SK-N-SH (cell line): Measurements from ENCODE around the gene TMEM106A. TPM values are rescaled to one million over a fixed set of nuclear protein-coding genes. Genes with fewer than 3 reads are reported as not detected.

ENCODE experiments used
- CTCF ChIA-PET: fragments of 300-600, 350-600 bp; formaldehyde crosslinking; extraction: SDS; loops from one replicate; lab custom pipeline; 2021; lab: Yijun Ruan, JAX
- POLR2A ChIA-PET: fragments of 350-600 bp; sonication (Branson Sonifier 250); formaldehyde crosslinking; extraction: SDS; loops from one replicate; lab custom pipeline; 2020; ENCODE audit warnings: antibody characterized with exemption, inconsistent platforms; lab: Yijun Ruan, JAX
- DNase-seq: peaks from one replicate; pipeline ENCODE4 v3.0.0; 2012
- H2AFZ ChIP-seq: fragments of 200-600 bp; sonication (generic); 2 replicates; pipeline ENCODE4 v1.8.1; 2016; ENCODE audit warnings: antibody characterized with exemption, mild to moderate bottlenecking, low read depth
- H3F3A ChIP-seq: fragments of 200-600 bp; sonication (generic); replicated peaks from 2 replicates; pipeline ENCODE3; 2016; ENCODE audit warnings: antibody characterized with exemption, mild to moderate bottlenecking; ENCODE audit not compliant: insufficient read depth
- H3K27ac ChIP-seq, 2 experiments: fragments of 200-500 bp in 1 of 2; fragments of 200-600 bp in 1 of 2; sonication (Bioruptor generic) in 1 of 2; sonication (generic), shearing (Covaris generic) in 1 of 2; 2 replicates each; pipeline versions ENCODE4 v1.5.1 to v1.6.1; 2014 to 2016; ENCODE audit warnings: low read depth in 2 of 2, inconsistent platforms in 1 of 2, low read length in 1 of 2, mild to moderate bottlenecking in 1 of 2, mixed read lengths in 1 of 2
- H3K27me3 ChIP-seq: fragments of 200-600 bp; sonication (generic), shearing (Covaris generic); 2 replicates; pipeline ENCODE4 v1.6.1; 2016; ENCODE audit warnings: mixed run types; ENCODE audit not compliant: insufficient read depth
- H3K36me3 ChIP-seq, 2 experiments: fragments of 200-500 bp in 1 of 2; fragments of 200-600 bp in 1 of 2; sonication (Bioruptor generic) in 1 of 2; sonication (generic) in 1 of 2; replicated peaks in 1 of 2; 2 replicates each; pipeline versions ENCODE3 to v1.5.1; 2014 to 2016; ENCODE audit warnings: low read length in 1 of 2, mild to moderate bottlenecking in 1 of 2; ENCODE audit not compliant: insufficient read depth in 2 of 2, control insufficient read depth in 1 of 2
- H3K4me1 ChIP-seq, 2 experiments: fragments of 200-500 bp in 1 of 2; fragments of 200-600 bp in 1 of 2; sonication (Bioruptor generic) in 1 of 2; sonication (generic), shearing (Covaris generic) in 1 of 2; 2 replicates each; pipeline versions ENCODE4 v1.5.1 to v1.6.1; 2014 to 2016; ENCODE audit warnings: low read depth in 1 of 2, low read length in 1 of 2, mixed run types in 1 of 2; ENCODE audit not compliant: insufficient read depth in 2 of 2, control insufficient read depth in 1 of 2
- H3K4me2 ChIP-seq: fragments of 200-600 bp; sonication (generic), shearing (Covaris generic); 2 replicates; pipeline ENCODE4 v1.6.1; 2017; ENCODE audit warnings: mixed run types
- H3K4me3 ChIP-seq, 2 experiments: fragments of 200-500 bp in 1 of 2; fragments of 200-600 bp in 1 of 2; sonication (Bioruptor generic) in 1 of 2; sonication (generic), shearing (Covaris generic) in 1 of 2; 2 replicates each; pipeline versions ENCODE4 v1.5.1 to v1.8.1; 2014 to 2016; ENCODE audit warnings: low read depth in 2 of 2, inconsistent platforms in 1 of 2, low read length in 1 of 2, mild to moderate bottlenecking in 1 of 2, mixed read lengths in 1 of 2, moderate library complexity in 1 of 2
- H3K79me2 ChIP-seq: fragments of 200-600 bp; sonication (generic); 2 replicates; pipeline ENCODE4 v1.8.1; 2017; ENCODE audit warnings: mild to moderate bottlenecking; ENCODE audit not compliant: insufficient read depth
- H3K9ac ChIP-seq: fragments of 200-600 bp; sonication (generic); 2 replicates; pipeline ENCODE4 v1.6.1; 2017; ENCODE audit warnings: mixed run types
- H3K9me2 ChIP-seq: fragments of 200-600 bp; sonication (generic); 2 replicates; pipeline ENCODE4 v1.6.1; 2017; ENCODE audit warnings: mixed run types
- H3K9me3 ChIP-seq: fragments of 200-600 bp; sonication (generic); 2 replicates; pipeline ENCODE4 v1.6.1; 2017; ENCODE audit warnings: mixed run types, mild to moderate bottlenecking, moderate library complexity
- H4K20me1 ChIP-seq: fragments of 200-600 bp; sonication (generic); 2 replicates; pipeline ENCODE4 v1.6.1; 2017; ENCODE audit warnings: mild to moderate bottlenecking, mixed run types; ENCODE audit not compliant: insufficient read depth
- CTCF ChIP-seq: fragments of 200-600 bp; sonication (generic); IDR thresholded peaks from 2 replicates; pipeline ENCODE4 v1.6.1; 2017; ENCODE audit warnings: antibody characterized with exemption, mild to moderate bottlenecking, moderate library complexity
- ELF1 ChIP-seq: IDR thresholded peaks from 2 replicates; pipeline ENCODE4 v1.4.0; 2012
- EP300 ChIP-seq, 2 experiments: IDR thresholded peaks; 2 replicates each; pipeline versions ENCODE4 v1.4.0 to v1.6.1; 2012; ENCODE audit warnings: borderline replicate concordance in 1 of 2, low read depth in 1 of 2, low read length in 1 of 2
- FOXJ3 ChIP-seq: sonication (generic); formaldehyde crosslinking; IDR thresholded peaks from 2 replicates; pipeline ENCODE4 v1.5.1; 2020; ENCODE audit warnings: mild to moderate bottlenecking, missing genetic modification reagents
- FOXM1 ChIP-seq: IDR thresholded peaks from 2 replicates; pipeline ENCODE4 v1.4.0; 2012; ENCODE audit warnings: low read depth, mild to moderate bottlenecking
- GABPA ChIP-seq: IDR thresholded peaks from 2 replicates; pipeline ENCODE4 v1.4.0; 2012; ENCODE audit warnings: low read depth, mild to moderate bottlenecking
- JUND ChIP-seq: IDR thresholded peaks from 2 replicates; pipeline ENCODE4 v1.4.0; 2012
- MEF2A ChIP-seq: IDR thresholded peaks from 2 replicates; pipeline ENCODE4 v1.4.0; 2012; ENCODE audit warnings: low read depth, borderline replicate concordance
- MXI1 ChIP-seq: IDR thresholded peaks from 2 replicates; pipeline ENCODE4 v1.6.1; 2012; ENCODE audit warnings: mild to moderate bottlenecking, low read depth, low read length, improper control_type of control experiment
- NFIC ChIP-seq: IDR thresholded peaks from 2 replicates; pipeline ENCODE4 v1.4.0; 2012; ENCODE audit warnings: borderline replicate concordance
- RAD21 ChIP-seq: IDR thresholded peaks from 2 replicates; pipeline ENCODE4 v1.6.1; 2012; ENCODE audit warnings: mild to moderate bottlenecking, low read length
- RCOR1 ChIP-seq: fragments of 150-350 bp; IDR thresholded peaks from 2 replicates; pipeline ENCODE4 v1.6.1; 2017; ENCODE audit warnings: antibody characterized with exemption, low read length
- REST ChIP-seq: IDR thresholded peaks from 2 replicates; pipeline ENCODE4 v1.6.1; 2012; ENCODE audit warnings: mild to moderate bottlenecking, low read depth, low read length, moderate library complexity
- RFX5 ChIP-seq: IDR thresholded peaks from 2 replicates; pipeline ENCODE4 v1.6.1; 2012; ENCODE audit warnings: mild to moderate bottlenecking, improper control_type of control experiment, low read length
- SMC3 ChIP-seq: IDR thresholded peaks from 2 replicates; pipeline ENCODE4 v1.6.1; 2012; ENCODE audit warnings: low read depth, low read length, improper control_type of control experiment
- TEAD4 ChIP-seq: IDR thresholded peaks from 2 replicates; pipeline ENCODE4 v1.4.0; 2012; ENCODE audit warnings: mild to moderate bottlenecking, borderline replicate concordance; ENCODE audit not compliant: insufficient read depth
- USF2 ChIP-seq: fragments of 150-350 bp; IDR thresholded peaks from 2 replicates; pipeline ENCODE4 v1.6.1; 2017; ENCODE audit warnings: antibody characterized with exemption, low read length, low read depth, borderline replicate concordance
- YY1 ChIP-seq: IDR thresholded peaks from 2 replicates; pipeline ENCODE4 v1.4.0; 2012; ENCODE audit warnings: low read depth, mild to moderate bottlenecking
- WGBS: methylation state at CpG from one replicate; pipeline ENCODE4 v1.1.6; 2017; ENCODE audit warnings: low lambda C conversion rate; 5-methylcytosine and 5-hydroxymethylcytosine counted together
- polyA plus RNA-seq, 3 experiments: library from polyadenylated mRNA; depleted of rRNA; stranded (reverse); fragments of >200 nt; gene quantifications; 2 replicates each; pipeline ENCODE4 v1.2.3, GENCODE V29; 2012

TMEM106A gene
- polyA plus RNA-seq, 1 of the 3 experiments (the other 2 are of a cell fraction), result 0.12 TPM

DNA sequence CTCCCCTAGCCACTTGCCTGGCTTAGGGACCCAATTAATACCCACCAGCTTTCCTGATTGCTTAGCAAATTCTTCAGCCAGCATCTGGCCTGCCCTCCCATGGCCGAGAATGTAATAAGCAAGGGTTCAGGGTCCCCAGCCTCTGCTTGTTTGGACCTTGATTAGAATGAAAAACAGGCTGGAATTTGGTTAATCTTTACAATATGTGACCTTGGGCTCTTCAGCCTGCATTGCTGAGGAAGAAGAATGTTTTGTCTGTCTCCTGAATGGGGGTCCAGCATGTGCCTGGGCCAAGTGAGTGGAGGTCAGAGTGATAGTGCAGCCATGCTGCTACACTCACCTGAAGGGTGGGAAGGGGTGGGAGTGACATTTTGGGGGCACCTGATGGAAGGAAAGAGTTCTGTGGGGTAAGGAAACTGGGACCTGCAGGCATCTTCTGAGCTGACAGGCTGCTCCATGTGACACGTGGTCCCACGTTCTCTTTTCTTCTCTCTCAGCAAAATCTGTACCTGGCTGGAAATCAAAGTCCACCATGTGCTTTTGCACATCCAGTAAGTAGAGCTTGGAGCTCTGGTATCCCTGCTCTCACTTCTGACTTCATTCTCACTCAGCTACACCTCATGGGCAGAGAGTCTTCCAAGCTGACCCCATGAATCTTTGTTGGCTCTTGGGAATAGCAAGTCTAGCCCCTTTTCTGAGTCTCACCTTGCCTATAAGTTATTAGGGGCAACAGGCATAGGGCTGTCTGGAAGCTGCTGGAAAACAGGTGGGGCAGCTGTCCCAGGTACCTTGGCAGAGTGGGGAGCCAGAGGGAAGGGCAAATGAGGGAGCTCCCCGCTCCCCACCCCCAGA lies 5.3 kb downstream of the TMEM106A start:
- Histone ChIP-seq H3K4me1 (no peaks in the 10 kb centered on the region), H3K4me2 (no peak overlapping the region), H4K20me1 (no peaks in the 10 kb centered on the region), H3K9me3 (no peaks in the 10 kb centered on the region), H3K27ac (no peak overlapping the region), H3K9ac (no peak overlapping the region), H3K9me2 (no peaks in the 10 kb centered on the region)
- WGBS, result 64% methylated on average over 1 of the region's 4 CpGs
- TF ChIP-seq CTCF (no peak), RFX5 (no peak), GABPA (no peak), ELF1 (no peak), MEF2A (no peak)
- TF ChIP-seq, all 33 proteins: peak for 0
- no peak for DNase-seq
- H3K27me3 ChIP-seq, result no peaks in the 10 kb centered on the region
- ChIA-PET POLR2A (interaction anchor here (0.7 to 2.1 kb wide), 2 partner anchors 97 to 99 kb away, joined by 4 to 6 read pairs; no protein-coding TSS in a partner anchor), CTCF (interaction anchor here (0.8 to 1.0 kb wide), 2 partner anchors 17 to 193 kb away, joined by 3 read pairs; no protein-coding TSS in a partner anchor)
- H2AFZ ChIP-seq, result no peak overlapping the region
- H3K4me3 ChIP-seq, result no peak overlapping the region
- peaks cover 9% of the 10 kb centered on the region for H3F3A ChIP-seq
- peaks cover 0 to 8% of the 10 kb centered on the region in 2 experiments for H3K36me3 ChIP-seq
- no peaks in the 10 kb centered on the region for H3K79me2 ChIP-seq

DNA sequence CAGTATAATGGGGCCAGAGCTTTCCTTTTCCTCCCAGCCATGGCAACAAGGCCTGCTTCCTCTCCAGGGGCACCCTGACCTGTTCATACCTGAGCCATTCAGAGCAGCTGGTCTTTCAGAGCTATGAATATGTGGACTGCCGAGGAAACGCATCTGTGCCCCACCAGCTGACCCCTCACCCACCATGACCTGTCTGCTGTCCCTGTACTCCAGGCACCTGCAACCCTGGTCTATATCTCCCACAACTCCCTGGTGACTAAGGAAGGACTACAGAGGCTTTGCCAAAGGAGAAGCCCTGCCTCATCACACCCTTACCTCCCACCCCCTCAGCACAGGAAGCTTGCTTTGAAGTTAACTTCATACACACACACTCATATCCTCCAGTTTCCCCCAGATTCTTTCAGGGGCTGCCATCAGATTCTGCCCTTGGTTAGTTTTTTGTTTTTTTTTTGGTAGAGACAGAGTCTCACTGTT lies 6.0 kb downstream of the TMEM106A start:
- Histone ChIP-seq H2AFZ (no peak overlapping the region), H3K36me3 (peaks cover 0 to 7% of the 10 kb centered on the region in 2 experiments), H3F3A (peaks cover 5% of the 10 kb centered on the region), H3K27me3 (no peaks in the 10 kb centered on the region), H3K4me2 (no peak overlapping the region), H3K9me2 (no peaks in the 10 kb centered on the region), H3K4me3 (no peak overlapping the region), H3K27ac (no peak overlapping the region), H3K79me2 (no peaks in the 10 kb centered on the region), H4K20me1 (no peaks in the 10 kb centered on the region), H3K9me3 (no peaks in the 10 kb centered on the region), H3K4me1 (no peaks in the 10 kb centered on the region), H3K9ac (no peak overlapping the region)
- POLR2A ChIA-PET, result interaction anchor here (2.1 kb wide), 1 partner anchor 98 kb away, joined by 6 read pairs; no protein-coding TSS in a partner anchor
- CTCF ChIA-PET, result interaction anchor here (0.8 to 1.0 kb wide), 2 partner anchors 18 to 194 kb away, joined by 3 read pairs; no protein-coding TSS in a partner anchor
- DNase-seq, result no peak
- 94% methylated on average over 2 of the region's 2 CpGs for WGBS
- no peak for TF ChIP-seq RCOR1
- TF ChIP-seq FOXJ3, result no peak
- no peak for TF ChIP-seq SMC3
- TF ChIP-seq TEAD4, result no peak
- TF ChIP-seq RAD21, result no peak
- TF ChIP-seq EP300 (IDR thresholded peaks at IDR 0.05; ENCODE audit: borderline replicate concordance in 1 of 2, low read depth in 1 of 2, low read length in 1 of 2), result no peak
- TF ChIP-seq USF2, result no peak
- TF ChIP-seq YY1, result no peak
- no peak for TF ChIP-seq JUND
- no peak for TF ChIP-seq NFIC
- no peak for TF ChIP-seq MXI1
- no peak for TF ChIP-seq FOXM1
- no peak for TF ChIP-seq CTCF
- no peak for TF ChIP-seq REST
